ENCODE results near the gene ANAPC2. TPM values are rescaled to one million over a fixed set of nuclear protein-coding genes. Genes with fewer than 3 reads are reported as not detected.
A peak's percentile ranks its signal among the peaks of the same experiment; 100 is the strongest.

Gene ANAPC2
- total RNA-seq, 1 donor, result 32.9 TPM

DNA sequence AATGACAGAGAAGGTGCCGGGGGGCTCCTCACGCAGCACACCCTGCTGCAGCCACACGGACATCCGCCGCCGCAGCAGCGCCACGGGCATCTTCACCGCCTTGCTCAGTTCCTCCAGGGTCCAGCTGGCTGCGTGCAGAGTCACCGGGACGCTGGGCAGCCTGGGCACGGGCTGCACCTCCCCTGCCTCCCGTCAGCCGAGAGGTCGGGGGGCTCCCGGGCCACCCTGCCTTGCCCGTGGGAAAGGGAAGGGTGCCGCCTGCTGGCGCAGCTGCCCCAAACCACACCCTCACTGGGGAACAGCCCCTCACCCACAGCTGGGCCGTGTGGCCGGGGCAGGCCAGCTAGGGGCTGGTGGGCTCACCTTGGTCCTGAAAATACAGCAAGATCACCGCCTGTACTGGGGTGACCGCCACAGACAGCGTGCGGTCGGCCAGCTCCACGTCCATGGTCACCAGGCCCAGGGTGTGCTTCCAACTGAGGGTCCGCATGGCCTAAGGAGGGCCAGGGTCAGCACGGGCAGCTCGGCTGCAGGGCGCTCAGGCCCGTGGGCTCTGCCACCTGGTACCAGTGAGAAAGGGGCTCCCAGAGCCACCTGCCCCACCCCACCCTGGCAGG, 12.9 kb downstream of the ANAPC2 start:
- H3K4me1 ChIP-seq (ENCODE audit: insufficient read depth, low read length), result no peaks in the 10 kb centered on the region
- DNase-seq (ENCODE audit: insufficient read length, low spot score, missing footprints), result peak; percentile 93
- no peaks in the 10 kb centered on the region for H3K79me2 ChIP-seq (ENCODE audit: insufficient read depth, low read length)
- H3K9me3 ChIP-seq (ENCODE audit: low read depth, low read length), result no peaks in the 10 kb centered on the region
- H3K27me3 ChIP-seq (ENCODE audit: insufficient read depth, low read length), result peaks cover 6% of the 10 kb centered on the region
- peaks cover 5% of the 10 kb centered on the region for H3K36me3 ChIP-seq (ENCODE audit: insufficient read depth, low read length)
- H3K4me2 ChIP-seq (ENCODE audit: insufficient read depth, low read length), result no peak overlapping the region
- H2AFZ ChIP-seq (ENCODE audit: low read length), result no peak overlapping the region
- H3K27ac ChIP-seq (ENCODE audit: low read depth, low read length), result no peak overlapping the region
- peaks cover 12% of the 10 kb centered on the region for H4K20me1 ChIP-seq (ENCODE audit: insufficient read depth, low read length)
- H3K4me3 ChIP-seq (ENCODE audit: insufficient read depth, low read length), result no peak overlapping the region
- TF ChIP-seq, protein P1, sequence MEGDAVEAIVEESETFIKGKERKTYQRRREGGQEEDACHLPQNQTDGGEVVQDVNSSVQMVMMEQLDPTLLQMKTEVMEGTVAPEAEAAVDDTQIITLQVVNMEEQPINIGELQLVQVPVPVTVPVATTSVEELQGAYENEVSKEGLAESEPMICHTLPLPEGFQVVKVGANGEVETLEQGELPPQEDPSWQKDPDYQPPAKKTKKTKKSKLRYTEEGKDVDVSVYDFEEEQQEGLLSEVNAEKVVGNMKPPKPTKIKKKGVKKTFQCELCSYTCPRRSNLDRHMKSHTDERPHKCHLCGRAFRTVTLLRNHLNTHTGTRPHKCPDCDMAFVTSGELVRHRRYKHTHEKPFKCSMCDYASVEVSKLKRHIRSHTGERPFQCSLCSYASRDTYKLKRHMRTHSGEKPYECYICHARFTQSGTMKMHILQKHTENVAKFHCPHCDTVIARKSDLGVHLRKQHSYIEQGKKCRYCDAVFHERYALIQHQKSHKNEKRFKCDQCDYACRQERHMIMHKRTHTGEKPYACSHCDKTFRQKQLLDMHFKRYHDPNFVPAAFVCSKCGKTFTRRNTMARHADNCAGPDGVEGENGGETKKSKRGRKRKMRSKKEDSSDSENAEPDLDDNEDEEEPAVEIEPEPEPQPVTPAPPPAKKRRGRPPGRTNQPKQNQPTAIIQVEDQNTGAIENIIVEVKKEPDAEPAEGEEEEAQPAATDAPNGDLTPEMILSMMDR (IDR thresholded peaks at IDR 0.05; ENCODE audit: extremely low read depth, low read depth, low read length), result no peak

- Histone ChIP-seq H3K4me1 (ENCODE audit: insufficient read depth, low read length) (no peaks in the 10 kb centered on the region), H3K9me3 (ENCODE audit: low read depth, low read length) (no peaks in the 10 kb centered on the region), H3K4me3 (ENCODE audit: insufficient read depth, low read length) (no peak overlapping the region), H3K79me2 (ENCODE audit: insufficient read depth, low read length) (no peaks in the 10 kb centered on the region), H3K27me3 (ENCODE audit: insufficient read depth, low read length) (peaks cover 11% of the 10 kb centered on the region), H3K4me2 (ENCODE audit: insufficient read depth, low read length) (no peak overlapping the region), H3K27ac (ENCODE audit: low read depth, low read length) (no peak overlapping the region), H4K20me1 (ENCODE audit: insufficient read depth, low read length) (peaks cover 12% of the 10 kb centered on the region), H2AFZ (ENCODE audit: low read length) (no peak overlapping the region), H3K36me3 (ENCODE audit: insufficient read depth, low read length) (no peaks in the 10 kb centered on the region)
- peak; percentile 89 for DNase-seq (ENCODE audit: insufficient read length, low spot score, missing footprints)
- TF ChIP-seq, protein P1 (IDR thresholded peaks at IDR 0.05; ENCODE audit: extremely low read depth, low read depth, low read length), result no peak
These were observed 13.6 kb downstream of the ANAPC2 start for GRCh38 chr9:137174722-137175293.

DNA sequence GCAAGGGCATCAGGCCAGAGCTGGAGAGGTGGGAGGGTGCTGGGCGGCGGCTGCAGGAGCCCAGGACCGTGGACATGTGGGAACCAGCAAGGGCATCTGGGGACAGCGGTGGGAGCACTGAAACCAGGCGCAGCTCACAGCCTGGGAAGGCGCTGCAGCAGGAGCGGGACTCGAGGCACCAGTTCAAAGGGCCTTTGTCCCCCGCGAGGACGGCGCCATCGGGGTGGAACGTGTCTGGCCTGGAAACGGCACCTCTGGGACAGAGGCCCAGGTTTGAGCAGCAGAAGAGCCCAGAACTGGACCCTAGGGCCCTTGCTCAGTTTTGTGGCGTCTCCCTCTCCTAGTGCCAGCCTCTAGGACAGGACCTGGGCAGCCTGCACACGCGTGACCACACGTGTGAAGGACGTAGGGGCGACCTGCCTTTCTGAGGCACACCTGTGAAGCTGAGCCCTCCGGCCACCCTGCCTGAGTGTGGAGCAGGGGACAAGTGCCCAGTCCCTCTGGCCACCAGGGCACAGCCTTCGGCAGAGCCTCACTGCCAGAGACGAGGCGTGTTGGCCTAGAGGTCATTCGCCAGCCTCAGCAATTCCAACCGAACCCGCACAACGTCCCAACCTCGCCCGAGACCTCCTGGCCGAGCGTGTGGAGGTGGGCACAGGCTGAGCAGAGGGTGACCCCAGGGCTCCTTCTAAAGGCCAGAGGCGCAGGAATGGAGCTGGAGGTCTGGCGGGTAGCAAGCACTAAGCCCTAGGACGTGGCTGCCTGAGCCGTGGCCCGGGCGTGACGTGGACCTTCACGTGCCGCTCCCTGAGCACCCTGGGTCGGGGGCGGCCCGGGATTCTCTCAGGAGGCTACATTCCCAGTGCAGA, 14.3 kb downstream of the ANAPC2 start:
- H3K27ac ChIP-seq (ENCODE audit: low read depth, low read length), result no peak overlapping the region
- no peak overlapping the region for H2AFZ ChIP-seq (ENCODE audit: low read length)
- H3K4me3 ChIP-seq (ENCODE audit: insufficient read depth, low read length), result no peak overlapping the region
- H3K79me2 ChIP-seq (ENCODE audit: insufficient read depth, low read length), result no peaks in the 10 kb centered on the region
- peaks cover 9% of the 10 kb centered on the region for H4K20me1 ChIP-seq (ENCODE audit: insufficient read depth, low read length)
- H3K27me3 ChIP-seq (ENCODE audit: insufficient read depth, low read length), result peaks cover 19% of the 10 kb centered on the region
- no peaks in the 10 kb centered on the region for H3K4me1 ChIP-seq (ENCODE audit: insufficient read depth, low read length)
- no peaks in the 10 kb centered on the region for H3K36me3 ChIP-seq (ENCODE audit: insufficient read depth, low read length)
- H3K9me3 ChIP-seq (ENCODE audit: low read depth, low read length), result no peaks in the 10 kb centered on the region
- no peak overlapping the region for H3K4me2 ChIP-seq (ENCODE audit: insufficient read depth, low read length)
- DNase-seq (ENCODE audit: insufficient read length, low spot score, missing footprints), result peak; percentile 91
- TF ChIP-seq, protein P1 (IDR thresholded peaks at IDR 0.05; ENCODE audit: extremely low read depth, low read depth, low read length), result no peak

Data from osteoblast (primary cell).